ENCODE measurements around the gene APPBP2.
"Not testable (repeated sequence)": the region's sequence is repeated elsewhere in the genome, so short reads cannot be mapped to it uniquely, and the experiment has no call there.

APPBP2 gene

DNA sequence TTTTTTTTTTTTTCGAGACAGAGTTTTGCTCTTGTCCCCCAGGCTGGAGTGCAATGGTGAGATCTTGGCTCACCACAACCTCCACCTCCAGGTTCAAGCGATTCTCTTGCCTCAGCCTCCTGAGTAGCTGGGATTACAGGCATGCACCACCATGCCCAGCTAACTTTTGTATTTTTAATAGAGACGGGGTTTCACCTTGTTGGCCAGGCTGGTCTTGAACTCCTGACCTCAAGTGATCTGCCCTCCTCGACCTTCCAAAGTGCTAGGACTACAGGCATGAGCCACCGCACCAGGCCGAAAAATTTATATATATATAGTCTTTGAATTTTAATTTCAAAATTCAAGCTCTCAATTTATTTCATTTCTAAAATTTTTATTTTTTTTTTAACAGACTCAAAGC is 97.6 kb downstream of the APPBP2 start:
- not testable (repeated sequence) for DNase-seq

DNA sequence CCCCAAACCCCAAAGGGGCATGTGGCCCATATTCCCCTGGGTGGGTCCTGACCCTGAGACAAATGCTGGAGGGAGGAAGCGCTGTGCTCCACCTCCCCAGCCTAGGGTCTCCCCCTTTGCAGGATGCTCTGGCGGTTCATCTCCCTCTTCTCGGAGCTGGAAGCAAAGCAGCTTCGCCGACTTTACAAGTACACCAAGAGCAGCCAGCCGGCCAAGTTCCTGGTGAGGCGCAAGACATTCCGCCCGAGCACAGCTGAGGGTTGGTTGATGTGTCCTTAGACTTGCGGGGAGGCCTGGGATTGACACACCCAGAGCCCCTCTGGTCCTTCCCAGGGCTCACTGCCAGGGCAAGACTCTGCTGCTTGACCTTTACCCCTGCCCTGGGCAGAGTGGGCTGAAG is 99.4 kb downstream of the APPBP2 start:
- no peak for DNase-seq

DNA sequence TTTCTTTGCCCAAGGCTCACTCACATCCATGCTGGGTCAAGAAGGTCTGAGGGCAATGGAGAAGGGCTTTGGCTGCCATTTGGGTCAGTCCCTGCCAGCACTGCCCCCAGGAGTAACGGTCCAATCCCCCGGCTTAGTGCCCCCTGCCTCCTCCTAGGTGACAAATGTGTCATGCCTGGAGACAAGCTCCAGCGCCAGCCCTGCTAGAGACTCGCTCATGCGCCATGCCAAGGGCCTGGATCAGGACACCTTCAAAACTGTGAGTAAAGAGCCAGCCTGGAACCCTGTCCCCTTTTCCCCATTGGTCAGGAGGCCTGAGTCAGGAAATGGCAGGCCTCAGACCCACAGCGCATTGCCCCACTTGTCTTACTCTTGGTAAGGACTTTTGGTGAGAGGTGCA is 100.4 kb downstream of the APPBP2 start:
- DNase-seq: no peak

DNA sequence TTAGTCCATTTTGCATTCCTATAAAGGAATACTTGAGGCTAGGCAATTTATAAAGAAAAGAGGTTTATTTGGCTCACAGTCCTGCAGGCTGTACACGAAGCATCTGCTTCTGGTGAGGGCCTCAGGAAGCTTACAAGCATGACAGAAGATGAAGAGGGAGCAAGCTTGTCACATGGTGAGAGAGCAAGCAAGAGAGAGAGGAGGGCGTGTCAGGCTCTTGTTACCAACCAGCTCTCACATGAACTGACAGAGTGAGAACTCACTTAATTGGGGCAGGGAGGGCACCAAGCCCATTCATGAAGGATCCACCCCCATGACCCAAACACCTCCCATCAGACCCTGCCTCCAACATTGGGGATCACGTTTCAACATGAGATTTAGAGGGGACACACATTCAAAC is 102.2 kb downstream of the APPBP2 start:
- DNase-seq: no peak

DNA sequence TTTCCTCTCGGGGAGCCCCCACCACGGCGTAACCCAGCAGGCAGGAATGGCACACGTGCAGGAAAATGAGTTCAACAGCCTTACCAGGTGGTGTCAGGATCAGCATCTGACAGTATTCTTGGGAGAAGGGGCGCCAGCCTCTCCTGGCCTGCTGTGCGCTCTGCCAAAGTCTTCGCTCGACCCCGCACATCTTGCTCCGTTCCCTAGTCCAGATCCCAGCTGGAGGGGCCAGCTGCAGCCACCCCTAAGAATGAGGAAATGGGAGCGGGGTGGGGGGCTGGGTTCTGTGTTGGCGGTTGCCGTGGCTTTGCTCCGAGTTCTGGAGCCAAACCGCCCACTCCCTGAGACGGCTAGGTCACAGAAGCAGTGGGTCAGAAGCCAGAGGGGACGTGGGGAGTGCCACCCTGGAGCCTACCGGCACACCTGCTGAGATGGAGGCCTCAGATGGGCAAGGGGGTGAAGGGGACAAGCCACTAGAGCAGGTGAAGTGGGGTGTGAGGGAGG is 103.8 kb downstream of the APPBP2 start, which contains the start of gene CHCT1:
CHCT1 (plus strand) TSS at position 328 of the 504 bp plus-strand sequence; CDS start at position 432, 104 bp downstream.
- no peak for DNase-seq

DNA sequence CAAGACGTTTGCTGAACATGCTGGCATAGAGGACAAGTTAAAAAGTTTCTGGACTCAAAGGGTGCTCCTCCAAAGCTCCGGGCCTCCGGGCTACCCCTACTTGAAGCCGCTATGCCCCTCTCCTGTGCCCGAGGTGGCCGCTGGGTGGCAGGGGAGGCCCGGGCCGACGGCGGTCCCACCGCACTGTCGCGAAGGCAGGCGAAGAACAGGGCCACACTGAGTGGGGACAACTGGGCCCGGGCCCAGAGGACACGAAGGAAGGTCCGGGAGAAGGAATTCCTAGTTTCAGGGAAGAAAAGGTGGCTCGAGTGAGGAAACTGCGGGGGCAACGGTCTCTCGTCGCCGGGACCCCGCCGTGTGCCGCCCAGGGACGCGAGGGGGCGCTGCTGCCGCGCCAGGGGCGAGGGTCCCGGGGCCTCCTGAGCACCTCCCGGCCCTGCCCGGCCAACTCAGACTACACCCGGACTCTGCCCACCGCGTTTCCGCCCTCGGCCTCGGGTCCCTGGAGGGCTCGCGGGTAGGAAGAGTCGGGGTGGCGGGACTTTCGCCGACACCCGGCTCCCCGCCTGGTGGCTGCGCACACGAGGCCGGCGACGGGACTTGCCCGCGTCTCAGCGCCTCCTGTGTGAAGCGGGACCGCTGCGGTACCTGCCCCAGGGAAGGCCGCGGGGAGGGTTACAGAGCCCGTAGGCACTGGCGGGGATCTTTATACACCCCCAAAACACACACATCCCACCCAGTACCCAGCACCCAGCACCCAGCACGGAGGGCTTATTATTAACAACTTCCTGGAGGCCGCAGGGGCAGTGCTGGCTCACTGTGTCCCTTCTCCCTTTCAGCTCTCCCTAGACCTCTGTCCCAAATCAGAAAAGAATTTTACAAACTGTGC is 104.5 kb downstream of the APPBP2 start:
- DNase-seq: peak; percentile 66

DNA sequence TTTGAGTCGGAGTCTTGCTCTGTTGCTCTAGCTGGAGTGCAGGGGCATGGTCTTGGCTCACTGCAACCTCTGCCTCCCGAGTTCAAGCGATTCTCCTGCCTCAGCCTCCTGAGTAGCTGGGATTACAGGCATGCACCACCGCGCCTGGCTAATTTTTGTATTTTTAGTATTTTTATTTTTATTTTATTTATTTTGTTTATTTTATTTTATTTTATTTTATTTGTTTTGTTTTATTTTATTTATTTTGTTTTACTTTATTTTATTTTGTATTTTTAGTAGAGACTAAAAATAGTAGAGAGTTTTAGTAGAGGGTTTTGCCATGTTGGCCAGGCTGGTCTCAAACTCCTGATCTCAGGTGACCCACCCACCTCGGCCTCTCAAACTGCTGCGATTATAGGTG is 106.2 kb downstream of the APPBP2 start:
- DNase-seq: not testable (repeated sequence)

DNA sequence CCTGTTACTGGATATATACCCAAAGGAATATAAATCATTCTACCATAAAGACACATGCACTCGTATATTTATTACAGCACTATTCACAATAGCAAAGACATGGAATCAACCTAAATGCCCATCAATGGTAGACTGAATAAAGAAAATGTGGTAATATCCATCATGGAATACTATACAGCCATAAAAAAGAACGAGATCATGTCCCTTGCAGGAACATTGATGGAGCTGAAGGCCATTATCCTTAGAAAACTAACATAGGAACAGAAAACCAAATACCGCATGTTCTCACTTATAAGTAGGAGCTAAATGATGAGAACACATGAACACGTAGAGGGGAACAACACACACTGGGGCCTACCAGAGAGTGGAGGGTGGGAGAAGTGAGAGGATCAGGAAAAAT is 107.0 kb downstream of the APPBP2 start:
- DNase-seq: not testable (repeated sequence)

DNA sequence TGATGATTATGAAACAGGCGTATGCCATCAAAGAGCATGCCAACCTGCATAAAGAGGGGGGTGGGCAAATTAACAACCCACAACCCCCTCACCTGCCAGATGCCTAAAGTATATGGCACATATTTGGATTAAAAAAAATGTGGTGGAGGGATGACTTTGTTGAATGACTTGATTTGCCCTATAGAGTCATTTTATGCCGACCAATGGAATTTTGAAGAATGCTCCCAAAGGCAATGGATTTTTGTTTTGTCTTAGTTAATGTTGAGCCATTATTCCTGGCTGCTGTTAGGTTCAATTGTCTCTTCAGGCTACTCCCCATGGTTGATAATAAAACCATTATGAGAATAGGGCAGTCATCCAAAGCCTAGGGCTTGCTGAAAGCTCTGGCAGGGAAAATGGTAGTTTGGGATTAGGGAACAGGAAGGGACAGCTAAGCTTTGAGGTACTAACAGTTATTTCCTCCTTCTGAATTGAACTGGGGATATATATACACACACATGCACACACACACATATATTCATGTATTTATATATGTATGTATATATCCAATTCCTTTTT is 109.6 kb downstream of the APPBP2 start:
- DNase-seq: no peak

DNA sequence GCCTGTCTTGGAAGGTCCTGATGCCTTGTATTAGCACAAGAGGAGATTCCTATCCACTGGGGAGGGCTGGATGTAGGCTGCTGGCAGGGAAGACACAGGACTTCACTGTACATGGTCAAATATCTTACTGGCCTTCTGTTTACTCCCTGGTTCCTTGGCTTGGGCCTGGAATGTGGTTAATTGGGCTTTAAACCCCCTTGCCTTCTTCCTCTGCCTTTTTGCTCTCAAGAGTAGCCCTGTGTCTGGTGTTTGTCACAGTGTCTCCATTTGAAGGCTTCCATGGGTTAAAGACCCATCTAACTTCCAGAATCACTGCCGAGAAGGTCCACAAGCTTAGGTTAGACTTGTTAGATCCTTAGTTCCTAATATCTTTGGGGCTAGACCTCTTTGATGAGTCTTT is 110.9 kb downstream of the APPBP2 start:
- DNase-seq: no peak

DNA sequence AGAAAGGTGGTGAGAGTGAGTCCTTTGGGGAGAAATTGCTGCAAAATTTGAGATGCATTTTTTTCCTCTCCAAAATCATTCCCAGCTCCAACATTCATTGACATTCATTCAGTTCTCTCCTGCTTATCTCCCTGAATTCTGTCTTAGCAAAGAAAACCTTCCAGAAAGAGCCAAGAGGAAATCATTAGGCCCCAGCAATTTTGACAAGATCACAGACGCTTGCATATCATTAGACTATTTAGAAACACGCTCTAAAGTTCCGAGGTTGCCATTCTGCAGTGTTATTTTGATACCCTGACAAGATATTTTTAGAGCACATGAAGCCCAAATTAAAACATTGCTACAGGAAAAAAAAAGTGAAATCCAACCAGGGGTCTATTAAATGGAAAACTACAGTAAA is 113.3 kb downstream of the APPBP2 start:
- no peak for DNase-seq

DNA sequence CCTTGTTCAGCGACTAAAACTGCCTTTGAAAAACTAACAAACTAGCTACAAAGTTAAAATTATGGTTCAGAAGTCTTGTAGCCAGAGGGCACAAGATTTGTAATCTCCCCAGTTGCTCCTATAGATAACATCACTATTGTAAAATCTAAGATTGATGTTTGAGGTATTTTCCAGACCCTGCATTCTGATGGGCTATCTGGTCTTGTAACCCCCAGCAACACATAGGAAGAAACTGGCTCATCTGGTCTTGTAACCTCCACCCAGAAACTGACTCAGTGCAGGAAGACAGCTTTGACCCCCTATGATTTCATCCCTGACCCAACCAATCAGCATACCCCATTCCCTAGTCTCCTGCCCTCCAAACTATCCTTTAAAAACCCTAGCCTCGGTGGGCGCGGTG is 116.0 kb downstream of the APPBP2 start:
- no peak for DNase-seq

DNA sequence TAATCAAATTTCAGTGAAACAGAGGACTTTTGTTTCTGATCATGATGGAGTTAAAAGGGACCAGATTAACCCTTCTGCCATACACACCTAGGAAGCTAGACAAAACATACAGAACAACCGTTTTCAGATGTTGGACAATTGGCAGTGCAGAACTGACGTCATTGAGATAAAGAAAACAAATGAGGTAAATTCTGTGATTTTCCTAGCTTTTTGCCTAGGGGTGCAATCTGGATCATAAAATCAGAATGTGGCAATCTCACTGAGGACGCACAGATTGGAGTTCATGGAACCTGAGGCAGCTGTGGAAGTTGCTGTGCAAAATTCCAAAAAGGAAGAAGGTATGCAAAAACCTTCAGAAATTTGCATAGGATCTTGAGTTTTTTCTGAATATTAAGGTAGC is 119.2 kb downstream of the APPBP2 start:
- DNase-seq: no peak

DNA sequence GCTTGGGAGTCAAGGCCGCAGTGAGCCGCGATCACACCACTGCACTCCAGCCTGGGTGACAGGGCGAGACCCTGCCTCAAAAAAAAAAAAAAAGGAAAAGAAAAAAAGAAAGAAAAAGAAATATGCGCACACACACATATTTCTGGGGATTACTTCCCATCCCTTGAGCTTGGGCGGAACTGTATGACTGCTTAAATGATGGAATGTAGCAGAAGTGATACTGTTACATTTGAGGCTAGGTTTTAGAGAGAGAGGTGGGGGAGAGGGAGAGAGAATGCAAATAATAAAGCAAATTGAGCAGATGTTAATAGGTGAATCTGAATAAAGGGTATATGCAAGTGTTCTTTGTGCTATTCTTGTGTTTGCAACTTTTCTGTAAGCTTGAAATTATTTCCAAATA is 122.1 kb downstream of the APPBP2 start:
- no peak for DNase-seq

DNA sequence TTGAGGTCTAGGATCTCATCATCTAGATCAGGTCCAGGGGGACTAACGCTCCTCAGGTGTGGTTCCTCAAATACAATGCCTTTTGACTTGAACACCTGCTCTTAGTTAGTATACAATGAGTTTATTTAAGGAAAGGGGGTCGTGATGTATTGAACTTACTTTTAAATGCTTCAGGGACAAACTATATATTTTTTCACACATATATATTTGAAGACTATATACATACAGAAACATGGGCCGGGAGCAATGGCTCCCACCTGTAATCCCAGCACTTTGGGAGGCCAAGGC is 122.6 kb downstream of the APPBP2 start:
- DNase-seq: no peak

DNA sequence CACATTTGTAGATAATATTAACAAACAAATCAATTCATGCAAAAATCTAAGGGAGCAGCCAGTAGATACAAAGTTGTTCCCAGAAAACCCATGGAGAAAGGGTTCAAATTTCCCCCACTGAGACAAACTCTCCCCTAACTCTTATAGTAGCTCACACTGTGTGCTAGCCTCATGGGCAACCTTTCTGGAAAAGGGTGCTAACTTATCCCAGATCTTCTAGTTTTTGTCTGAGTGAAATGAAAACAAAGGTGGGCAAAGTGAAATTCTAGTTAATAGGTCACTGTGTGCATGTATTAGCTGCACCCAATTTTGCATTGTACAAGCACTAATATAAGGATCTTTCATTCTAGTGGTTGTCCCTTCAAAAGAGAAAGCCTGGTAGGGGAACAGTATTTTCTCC is 124.2 kb downstream of the APPBP2 start:
- no peak for DNase-seq

DNA sequence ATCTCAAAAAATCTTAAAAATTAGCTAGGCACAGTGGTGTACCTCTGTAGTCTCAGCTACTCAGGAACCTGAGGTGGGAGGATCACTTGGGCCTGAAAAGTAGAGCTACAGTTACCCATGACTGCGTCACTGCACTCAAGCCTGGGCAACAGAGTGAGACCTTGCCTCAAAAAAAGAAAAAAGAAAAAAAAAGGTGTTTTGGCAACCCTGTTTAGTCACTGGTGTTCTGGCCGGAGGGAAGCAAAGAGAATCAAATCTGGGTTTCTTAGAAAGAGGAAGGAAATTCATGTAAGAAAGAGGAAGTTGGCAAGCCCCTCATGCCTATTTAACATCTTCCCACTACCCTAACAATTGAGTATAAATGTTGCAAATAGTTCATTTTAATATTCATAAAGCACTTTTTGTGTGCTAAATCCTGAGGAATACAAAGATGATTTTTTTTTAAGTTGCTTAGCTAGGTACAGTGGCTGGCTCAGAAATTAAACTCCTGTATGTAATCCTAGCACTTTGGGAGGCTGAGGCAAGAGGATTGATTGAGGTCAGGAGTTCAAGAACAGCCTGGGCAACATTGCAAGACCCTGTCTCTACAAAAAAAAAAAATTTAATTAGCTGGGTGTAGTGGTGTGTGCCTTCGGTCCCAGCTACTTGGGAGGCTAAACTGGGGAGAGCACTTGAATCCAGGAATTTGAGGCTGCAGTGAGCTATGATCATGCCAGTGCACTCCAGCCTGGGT is 127.6 kb downstream of the APPBP2 start:
- DNase-seq: no peak

DNA sequence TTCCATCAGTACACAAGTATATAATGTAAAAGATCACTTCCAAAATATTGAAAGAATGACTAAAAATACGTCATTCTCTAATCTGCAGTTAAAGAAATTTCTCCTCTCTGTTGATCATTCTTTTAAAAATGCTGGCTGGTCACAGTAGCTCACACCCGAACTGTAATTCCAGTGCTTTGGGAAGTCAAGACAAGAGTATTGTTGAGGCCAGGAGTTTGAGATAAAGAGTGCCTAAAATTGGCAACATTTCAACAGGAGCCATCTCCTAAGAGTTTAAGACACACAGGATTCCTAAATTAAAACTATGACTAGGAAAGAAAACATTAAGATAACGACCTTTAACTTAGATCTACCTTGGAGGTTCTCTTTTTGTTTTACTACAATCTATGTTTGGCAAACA is 129.6 kb downstream of the APPBP2 start:
- no peak for DNase-seq

DNA sequence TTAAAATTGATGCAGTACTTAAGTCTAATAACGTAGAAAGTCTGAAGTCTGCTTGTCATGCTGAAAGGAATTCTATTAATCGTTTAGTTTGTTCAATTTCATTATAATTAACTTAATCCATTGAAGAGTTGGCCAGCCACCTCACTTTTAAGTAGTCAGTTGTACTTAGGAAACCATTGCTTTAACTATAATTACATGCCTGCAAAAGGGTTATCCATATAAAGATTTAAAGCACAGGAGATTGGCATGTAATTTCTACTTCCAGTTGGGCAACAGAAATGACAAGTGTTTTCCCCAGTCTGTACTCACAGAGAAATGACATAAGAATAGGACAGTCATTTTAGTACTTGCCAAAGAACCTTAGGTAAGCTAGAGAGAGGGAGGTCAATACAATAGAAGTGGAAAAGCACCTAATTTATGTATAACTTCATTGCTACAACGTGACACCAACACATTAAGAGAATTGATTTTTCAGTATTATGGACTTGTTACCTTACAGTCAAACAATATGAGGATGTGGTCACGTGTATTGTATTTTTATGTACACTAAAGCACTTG is 130.5 kb downstream of the APPBP2 start:
- no peak for DNase-seq

DNA sequence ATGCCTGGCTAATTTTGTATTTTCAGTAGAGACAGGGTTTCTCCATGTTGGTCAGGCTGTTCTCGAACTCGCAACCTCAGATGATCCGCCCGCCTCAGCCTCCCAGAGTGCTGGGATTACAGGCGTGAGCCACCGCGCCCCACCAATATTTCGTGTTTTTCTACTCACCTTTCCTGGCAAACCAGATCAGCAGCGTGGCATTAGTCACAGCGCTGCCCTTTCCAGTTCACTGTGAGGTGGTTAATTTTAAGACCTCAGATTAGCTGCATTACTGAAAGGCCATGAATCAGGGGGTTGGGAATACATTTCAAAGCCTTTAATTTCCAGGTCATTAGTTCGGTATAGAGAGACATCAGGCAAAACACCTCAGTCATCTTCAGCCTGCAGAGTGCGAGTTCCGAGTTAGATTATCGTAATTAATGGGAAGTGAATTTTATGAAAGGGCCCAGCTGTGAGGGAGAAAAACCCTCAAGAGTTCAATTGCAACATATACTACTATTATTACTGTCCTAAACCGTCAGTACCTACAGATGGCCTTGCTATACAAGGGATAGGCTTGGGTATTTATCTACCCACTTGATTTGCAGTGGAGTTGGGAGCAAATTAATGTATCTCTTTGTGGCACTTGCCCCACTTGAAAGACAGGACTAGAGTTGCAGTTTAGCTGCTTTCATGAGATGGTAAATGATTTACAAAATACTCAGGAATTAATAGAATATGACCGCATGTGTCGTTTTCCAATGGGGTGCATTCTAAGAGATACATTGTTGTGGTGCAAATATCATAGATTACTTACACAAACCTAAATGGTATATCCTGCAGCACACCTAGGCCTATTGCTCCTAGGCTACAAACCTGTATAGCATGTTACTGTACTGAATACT is 132.0 kb downstream of the APPBP2 start:
- DNase-seq: no peak

Data from activated T-cell treated with anti-CD3 and anti-CD28 coated beads for 4 hours (primary cell).